Caki2 (cell line): ENCODE measurements around the gene KRTAP4-11. TPM values are rescaled to one million over a fixed set of nuclear protein-coding genes. Genes with fewer than 3 reads are reported as not detected.
"Not testable (repeated sequence)": the region's sequence is repeated elsewhere in the genome, so short reads cannot be mapped to it uniquely, and the experiment has no call there.

Experiments
- DNase-seq: peaks from one replicate; pipeline ENCODE4 v3.0.0-alpha.2; 2015; ENCODE audit warnings: low read depth
- in situ Hi-C: cut with HindIII; loops from 2 replicates; pipeline ENCODE4 v1.10.0; 2016; ENCODE audit warnings: low sequenced_read_pairs, low pct_unique_long_range_greater_than_20kb, mixed read lengths
- total RNA-seq: library from RNA; depleted of rRNA; stranded (reverse); fragments of >200 nt; shearing (Covaris generic); gene quantifications from 2 replicates; pipeline ENCODE4 v1.2.3, GENCODE V29; 2014; ENCODE audit warnings: low replicate concordance; rRNA removed

The KRTAP4-11 gene
- total RNA-seq, 1 experiment from 2014 or later, result not detected

GRCh38 chr17:41099682-41100480 is 18.3 kb downstream of the KRTAP4-11 start:
- in situ Hi-C loops, result not testable (repeated sequence)
- peak; percentile 14 for DNase-seq

GRCh38 chr17:41098481-41098880 is 19.7 kb downstream of the KRTAP4-11 start:
- in situ Hi-C loops, result no loop called here
- no peak for DNase-seq

- DNase-seq, result no peak
- in situ Hi-C loops, result no loop called here
Observed at GRCh38 chr17:41098042-41098441, 20.1 kb downstream of the KRTAP4-11 start, which contains the start of gene KRTAP4-8. Gene KRTAP4-8, minus strand, starts transcription at chr17:41098142. Its CDS starts 58 bp downstream, at chr17:41098084.

GRCh38 chr17:41096055-41096454 is 22.1 kb downstream of the KRTAP4-11 start:
- no peak for DNase-seq
- in situ Hi-C loops, result no loop called here

GRCh38 chr17:41088760-41089352 is 29.3 kb downstream of the KRTAP4-11 start:
- DNase-seq, in situ Hi-C loops: not testable (repeated sequence)

GRCh38 chr17:41084100-41084856 is 33.9 kb downstream of the KRTAP4-11 start, which contains the start of gene KRTAP4-7:
Gene KRTAP4-7, plus strand, starts transcription at chr17:41084150. Its CDS starts 57 bp downstream, at chr17:41084207.
- DNase-seq, in situ Hi-C loops: not testable (repeated sequence)

GRCh38 chr17:41083427-41083826 is 34.7 kb downstream of the KRTAP4-11 start:
- in situ Hi-C loops, DNase-seq: not testable (repeated sequence)

GRCh38 chr17:41082626-41083025 is 35.5 kb downstream of the KRTAP4-11 start:
- no peak for DNase-seq
- in situ Hi-C loops, result no loop called here

- in situ Hi-C loops, result no loop called here
- DNase-seq, result no peak
Observed at GRCh38 chr17:41076788-41077187, 41.4 kb downstream of the KRTAP4-11 start.

GRCh38 chr17:41073676-41074075 is 44.5 kb downstream of the KRTAP4-11 start:
- in situ Hi-C loops, result no loop called here
- DNase-seq, result no peak

- DNase-seq, result no peak
- in situ Hi-C loops, result no loop called here
Observed at GRCh38 chr17:41071606-41072360, 46.4 kb downstream of the KRTAP4-11 start.

GRCh38 chr17:41069031-41069430 is 49.1 kb downstream of the KRTAP4-11 start:
- no peak for DNase-seq
- in situ Hi-C loops, result no loop called here

GRCh38 chr17:41067281-41067680 is 50.9 kb downstream of the KRTAP4-11 start:
- in situ Hi-C loops, result no loop called here

More at GRCh38 chr17:41067281-41067680, 50.9 kb downstream of the KRTAP4-11 start:
- DNase-seq, result no peak

Other genes starting within 250 kb of the KRTAP4-11 start
- 46.7 and 50.0 TPM in 2 replicates for gene KRT20, start 233.1 kb downstream of the KRTAP4-11 start, total RNA-seq
- gene KRT23, start 180.7 kb downstream of the KRTAP4-11 start, total RNA-seq, result not detected in 2 replicates
- not detected in 2 replicates for gene KRT39, start 151.4 kb downstream of the KRTAP4-11 start, total RNA-seq
- not detected in 2 replicates for gene KRT40, start 134.0 kb downstream of the KRTAP4-11 start, total RNA-seq
- gene KRTAP3-3, start 124.2 kb downstream of the KRTAP4-11 start, total RNA-seq, result not detected in 2 replicates
- gene KRTAP3-2, start 118.5 kb downstream of the KRTAP4-11 start, total RNA-seq, result not detected in 2 replicates
- not detected in 2 replicates for gene KRTAP3-1, start 109.2 kb downstream of the KRTAP4-11 start, total RNA-seq
- gene KRTAP1-5, start 91.2 kb downstream of the KRTAP4-11 start, total RNA-seq, result not detected in 2 replicates
- gene KRTAP1-4, start 88.2 kb downstream of the KRTAP4-11 start, total RNA-seq, result not detected in 2 replicates
- not detected in 2 replicates for gene KRTAP1-3, start 83.5 kb downstream of the KRTAP4-11 start, total RNA-seq
- gene KRTAP1-1, start 76.9 kb downstream of the KRTAP4-11 start, total RNA-seq, result not detected in 2 replicates
- not detected in 2 replicates for gene KRTAP2-1, start 71.1 kb downstream of the KRTAP4-11 start, total RNA-seq
- not detected in 2 replicates for gene KRTAP2-2, start 63.1 kb downstream of the KRTAP4-11 start, total RNA-seq
- gene KRTAP2-3, start 58.3 kb downstream of the KRTAP4-11 start, total RNA-seq, result not detected in 2 replicates
- not detected in 2 replicates for gene KRTAP2-4, start 52.5 kb downstream of the KRTAP4-11 start, total RNA-seq
- not detected in 2 replicates for gene KRTAP4-7, start 34.2 kb downstream of the KRTAP4-11 start, total RNA-seq
- not detected in 2 replicates for gene KRTAP4-8, start 20.2 kb downstream of the KRTAP4-11 start, total RNA-seq
- not detected in 2 replicates for gene KRTAP4-16, start 16.2 kb downstream of the KRTAP4-11 start, total RNA-seq
- not detected in 2 replicates for gene KRTAP4-9, start 13.0 kb downstream of the KRTAP4-11 start, total RNA-seq
- gene KRTAP4-12, start 5.8 kb upstream of the KRTAP4-11 start, total RNA-seq, result not detected in 2 replicates
- gene KRTAP4-6, start 22.2 kb upstream of the KRTAP4-11 start, total RNA-seq, result not detected in 2 replicates
- not detected in 2 replicates for gene KRTAP4-5, start 31.5 kb upstream of the KRTAP4-11 start, total RNA-seq
- gene KRTAP4-4, start 42.4 kb upstream of the KRTAP4-11 start, total RNA-seq, result not detected in 2 replicates
- gene KRTAP4-3, start 49.8 kb upstream of the KRTAP4-11 start, total RNA-seq, result not detected in 2 replicates
- gene KRTAP4-2, start 59.8 kb upstream of the KRTAP4-11 start, total RNA-seq, result not detected in 2 replicates
- gene KRTAP4-1, start 66.5 kb upstream of the KRTAP4-11 start, total RNA-seq, result not detected in 2 replicates
- gene KRTAP9-1, start 71.5 kb upstream of the KRTAP4-11 start, total RNA-seq, result not detected in 2 replicates
- gene KRTAP9-2, start 108.3 kb upstream of the KRTAP4-11 start, total RNA-seq, result not detected in 2 replicates
- gene KRTAP9-3, start 114.1 kb upstream of the KRTAP4-11 start, total RNA-seq, result not detected in 2 replicates
- gene KRTAP9-8, start 119.6 kb upstream of the KRTAP4-11 start, total RNA-seq, result not detected in 2 replicates
- gene KRTAP9-4, start 131.3 kb upstream of the KRTAP4-11 start, total RNA-seq, result not detected in 2 replicates
- gene KRTAP9-9, start 137.0 kb upstream of the KRTAP4-11 start, total RNA-seq, result not detected in 2 replicates
- gene KRTAP9-6, start 147.0 kb upstream of the KRTAP4-11 start, total RNA-seq, result not detected in 2 replicates
- not detected in 2 replicates for gene KRTAP9-7, start 157.3 kb upstream of the KRTAP4-11 start, total RNA-seq
- not detected in 2 replicates for gene KRTAP29-1, start 184.5 kb upstream of the KRTAP4-11 start, total RNA-seq
- gene KRTAP16-1, start 190.9 kb upstream of the KRTAP4-11 start, total RNA-seq, result not detected in 2 replicates
- gene KRTAP17-1, start 197.3 kb upstream of the KRTAP4-11 start, total RNA-seq, result not detected in 2 replicates
- gene KRT33A, start 232.5 kb upstream of the KRTAP4-11 start, total RNA-seq, result not detected in 2 replicates